Lung (tissue), 12 donors: ENCODE data around the gene SLC9A9. TPM values are rescaled to one million over a fixed set of nuclear protein-coding genes. Genes with fewer than 3 reads are reported as not detected.

Experiments used
- ATAC-seq: fragments of 200-7000 bp; cut with Tn5 transposase; one replicate; pipeline ENCODE4 v1.9.1; 2020; ENCODE audit warnings: moderate number of reproducible peaks; ENCODE audit not compliant: insufficient read depth, low FRiP score
- DNase-seq, 3 donors: peaks; one replicate each; pipeline ENCODE4 v3.0.0-alpha.2; 2013 to 2017
- H3K27ac ChIP-seq, 2 donors: one replicate each; pipeline ENCODE4 v1.5.1; 2013; ENCODE audit warnings: mild to moderate bottlenecking in 2 of 2, moderate library complexity in 2 of 2, control low read depth in 1 of 2, inconsistent platforms in 1 of 2, low read depth in 1 of 2, low read length in 1 of 2
- H3K27me3 ChIP-seq, 3 donors: one replicate each; pipeline ENCODE4 v1.5.1; 2013; ENCODE audit warnings: low read length in 2 of 3; ENCODE audit not compliant: control insufficient read depth in 3 of 3, insufficient read depth in 3 of 3
- H3K36me3 ChIP-seq, 4 donors: one replicate each; pipeline ENCODE4 v1.5.1; 2013; ENCODE audit warnings: low read length in 4 of 4, mild to moderate bottlenecking in 1 of 4, moderate library complexity in 1 of 4; ENCODE audit not compliant: control insufficient read depth in 4 of 4, insufficient read depth in 4 of 4
- H3K4me1 ChIP-seq, 5 donors: one replicate each; pipeline ENCODE4 v1.5.1; 2013; ENCODE audit warnings: low read length in 5 of 5, mild to moderate bottlenecking in 2 of 5, moderate library complexity in 1 of 5; ENCODE audit not compliant: control insufficient read depth in 5 of 5, insufficient read depth in 5 of 5
- H3K4me3 ChIP-seq: one replicate; pipeline ENCODE4 v1.5.1; 2013; ENCODE audit warnings: mild to moderate bottlenecking, control low read depth, moderate library complexity
- H3K9ac ChIP-seq, 2 donors: one replicate each; pipeline ENCODE4 v1.5.1; 2013; ENCODE audit warnings: low read length in 2 of 2, control low read depth in 1 of 2; ENCODE audit not compliant: insufficient read depth in 1 of 2
- H3K9me3 ChIP-seq, 4 donors: one replicate each; pipeline ENCODE4 v1.5.1; 2013; ENCODE audit warnings: low read length in 3 of 4, mild to moderate bottlenecking in 1 of 4, moderate library complexity in 1 of 4; ENCODE audit not compliant: control insufficient read depth in 4 of 4, insufficient read depth in 3 of 4
- CTCF ChIP-seq: IDR thresholded peaks from 2 replicates; pipeline ENCODE4 v1.5.1; 2012; ENCODE audit warnings: mild to moderate bottlenecking; ENCODE audit errors: control extremely low read depth, extremely low read depth
- WGBS, 2 donors: extraction: QIAGEN DNeasy Blood & Tissue Kit; methylation state at CpG; one replicate each; pipeline ENCODE4 v1.1.7; 2013; 5-methylcytosine and 5-hydroxymethylcytosine counted together
- polyA plus RNA-seq, 2 donors: library from polyadenylated mRNA; stranded (reverse); fragments of 200-250 nt; gene quantifications; one replicate each; pipeline ENCODE4 v1.2.1, GENCODE V29; 2013
- total RNA-seq, 2 donors: library from RNA; depleted of rRNA in 1 of 2; stranded (reverse); fragments of >200 nt in 1 of 2; gene quantifications; one replicate each; pipeline ENCODE4 v1.2.1, GENCODE V29; 2014 to 2021
- donor health status: control.
- donor health status: control.
- donor health status: Bipolar disorder and iron deficiency.
- donor health status: healthy.
- donor health status: DM: yes; HTN: yes; CAD: no.

The SLC9A9 gene
- total and polyA plus RNA-seq, 4 donors: 2.2 to 66.3 (median 8.2) TPM

DNA sequence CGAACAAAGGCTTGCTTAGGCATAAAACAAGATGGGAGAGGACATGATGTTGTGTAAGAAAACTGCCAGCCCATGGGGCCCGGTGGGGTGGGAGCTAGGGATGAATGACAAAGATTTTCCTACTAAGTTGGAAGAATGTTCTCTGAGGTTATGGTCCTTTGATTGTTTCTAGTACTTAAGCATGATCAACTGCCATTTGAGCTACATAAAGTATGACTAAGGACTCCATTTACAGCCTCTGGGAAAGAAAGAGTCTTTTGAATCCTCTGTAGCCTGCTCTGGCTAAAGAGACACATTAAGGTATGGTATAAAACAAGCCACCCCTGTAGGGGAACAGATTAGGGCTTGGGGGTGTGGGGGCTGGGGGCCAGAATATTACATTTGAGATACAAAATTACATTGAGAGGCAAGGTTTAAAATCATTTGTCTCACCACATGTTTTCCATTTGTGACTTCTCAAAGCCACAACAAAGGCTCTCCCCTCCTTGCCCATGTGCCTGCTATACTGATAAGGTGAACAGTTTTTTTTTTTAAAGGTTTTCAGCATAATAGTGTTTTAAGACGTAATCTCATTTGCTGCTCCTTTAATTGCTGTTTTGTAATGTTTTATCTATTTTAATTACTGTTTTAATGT is 405.3 kb downstream of the SLC9A9 start:
- peaks cover 0 to 4% (median 0%) of the 10 kb centered on the region in 4 donors for H3K36me3 ChIP-seq
- peak overlapping the region in 1 of 2 donors; percentile 62 for H3K27ac ChIP-seq
- DNase-seq: no peak
- no peak for TF ChIP-seq CTCF
- H3K9me3 ChIP-seq: no peaks in the 10 kb centered on the region
- peaks cover 0 to 17% (median 6%) of the 10 kb centered on the region in 5 donors for H3K4me1 ChIP-seq
- H3K4me3 ChIP-seq: no peak overlapping the region
- no peak for ATAC-seq
- WGBS, 2 donors: 75 to 88% methylated on average over 3 of the region's 3 CpGs
- H3K9ac ChIP-seq: no peak overlapping the region
- no peaks in the 10 kb centered on the region for H3K27me3 ChIP-seq

DNA sequence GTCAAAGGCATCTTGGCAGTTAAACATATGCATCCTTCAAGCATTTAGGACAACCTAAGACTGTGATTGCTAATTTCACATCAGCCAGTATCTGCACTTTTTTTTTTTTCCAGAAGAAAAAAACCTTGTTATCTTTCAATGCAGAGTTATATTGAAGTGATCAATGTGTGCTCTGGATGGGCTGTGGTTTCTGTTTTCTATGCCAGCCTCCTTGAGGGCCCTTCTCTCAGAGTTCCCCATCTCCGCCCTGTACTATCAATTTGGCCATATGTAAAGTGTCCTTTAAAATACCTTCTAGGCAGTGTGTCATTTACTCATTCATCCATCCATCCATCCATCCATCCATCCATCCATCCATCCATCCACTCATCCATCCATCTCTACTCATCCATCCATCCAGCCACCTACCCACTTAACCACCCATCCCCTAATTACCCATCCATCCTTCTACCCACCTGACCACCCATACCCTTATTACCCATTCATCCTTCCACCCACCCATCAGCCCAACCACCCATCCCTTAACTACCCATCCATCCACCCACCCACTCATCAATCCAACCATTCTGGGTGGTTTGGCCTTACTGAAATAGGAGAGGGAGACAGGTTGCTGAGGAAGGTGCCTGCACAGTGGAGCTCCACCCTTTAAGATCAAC is 406.6 kb downstream of the SLC9A9 start:
- Histone ChIP-seq H3K4me1 (peaks cover 0 to 17% (median 6%) of the 10 kb centered on the region in 5 donors), H3K9me3 (no peaks in the 10 kb centered on the region), H3K36me3 (peaks cover 0 to 4% (median 0%) of the 10 kb centered on the region in 4 donors), H3K27me3 (no peaks in the 10 kb centered on the region), H3K9ac (no peak overlapping the region), H3K4me3 (no peak overlapping the region), H3K27ac (no peak overlapping the region)
- no peak for TF ChIP-seq CTCF
- no peak for DNase-seq
- no peak for ATAC-seq
- 96 to 98% methylated on average over 1 of the region's 1 CpG for WGBS, 2 donors

DNA sequence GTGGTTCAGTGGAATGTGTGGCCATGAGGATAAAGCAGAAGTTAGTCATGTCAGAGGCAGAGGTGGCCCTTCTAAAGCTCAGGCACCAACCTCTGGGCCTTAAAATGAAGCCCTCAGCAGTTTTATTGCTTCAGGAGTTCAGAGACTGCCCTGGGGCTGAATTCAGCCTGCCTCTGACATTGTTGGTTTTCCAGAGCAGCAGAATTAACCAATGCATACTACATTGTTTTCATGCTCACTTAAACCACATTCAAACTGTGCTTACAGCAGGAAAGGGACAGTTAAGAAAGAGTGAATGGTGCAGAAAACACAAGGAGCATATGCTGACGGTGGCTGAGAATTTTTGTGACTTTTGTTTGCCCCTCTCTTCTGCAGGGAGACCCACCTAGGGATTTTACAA is 408.5 kb downstream of the SLC9A9 start:
- no peak for ATAC-seq
- H3K9me3 ChIP-seq: no peaks in the 10 kb centered on the region
- WGBS, 2 donors: 75 to 81% methylated on average over 1 of the region's 1 CpG
- H3K27ac ChIP-seq: no peak overlapping the region
- no peak for TF ChIP-seq CTCF
- no peaks in the 10 kb centered on the region for H3K36me3 ChIP-seq
- H3K9ac ChIP-seq: no peak overlapping the region
- no peak overlapping the region for H3K4me3 ChIP-seq
- no peaks in the 10 kb centered on the region for H3K27me3 ChIP-seq
- no peak for DNase-seq
- peaks cover 4 to 22% (median 6%) of the 10 kb centered on the region in 5 donors for H3K4me1 ChIP-seq
